ENCODE data around the gene PAF1.
"Not testable (repeated sequence)": the region's sequence is repeated elsewhere in the genome, so short reads cannot be mapped to it uniquely, and the experiment has no call there.

The PAF1 gene

GRCh38 chr19:39379865-39380396, 11.0 kb downstream of the PAF1 start:
- TF ChIP-seq, protein P1, sequence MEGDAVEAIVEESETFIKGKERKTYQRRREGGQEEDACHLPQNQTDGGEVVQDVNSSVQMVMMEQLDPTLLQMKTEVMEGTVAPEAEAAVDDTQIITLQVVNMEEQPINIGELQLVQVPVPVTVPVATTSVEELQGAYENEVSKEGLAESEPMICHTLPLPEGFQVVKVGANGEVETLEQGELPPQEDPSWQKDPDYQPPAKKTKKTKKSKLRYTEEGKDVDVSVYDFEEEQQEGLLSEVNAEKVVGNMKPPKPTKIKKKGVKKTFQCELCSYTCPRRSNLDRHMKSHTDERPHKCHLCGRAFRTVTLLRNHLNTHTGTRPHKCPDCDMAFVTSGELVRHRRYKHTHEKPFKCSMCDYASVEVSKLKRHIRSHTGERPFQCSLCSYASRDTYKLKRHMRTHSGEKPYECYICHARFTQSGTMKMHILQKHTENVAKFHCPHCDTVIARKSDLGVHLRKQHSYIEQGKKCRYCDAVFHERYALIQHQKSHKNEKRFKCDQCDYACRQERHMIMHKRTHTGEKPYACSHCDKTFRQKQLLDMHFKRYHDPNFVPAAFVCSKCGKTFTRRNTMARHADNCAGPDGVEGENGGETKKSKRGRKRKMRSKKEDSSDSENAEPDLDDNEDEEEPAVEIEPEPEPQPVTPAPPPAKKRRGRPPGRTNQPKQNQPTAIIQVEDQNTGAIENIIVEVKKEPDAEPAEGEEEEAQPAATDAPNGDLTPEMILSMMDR (conservative IDR thresholded peaks at IDR 0.05; ENCODE audit: low read depth, low read length): no peak
- no peak overlapping the region for H3K4me3 ChIP-seq (ENCODE audit: low read depth, low read length)
- no peak for DNase-seq (ENCODE audit: low read depth)

- not testable (repeated sequence) for DNase-seq (ENCODE audit: low read depth); H3K4me3 ChIP-seq (ENCODE audit: low read depth, low read length)
Observed at GRCh38 chr19:39379366-39379765, 11.5 kb downstream of the PAF1 start.

GRCh38 chr19:39377373-39378362, 13.2 kb downstream of the PAF1 start:
- TF ChIP-seq, protein P1 (conservative IDR thresholded peaks at IDR 0.05; ENCODE audit: low read depth, low read length): no peak
- no peak overlapping the region for H3K4me3 ChIP-seq (ENCODE audit: low read depth, low read length)
- DNase-seq (ENCODE audit: low read depth): no peak

DNA sequence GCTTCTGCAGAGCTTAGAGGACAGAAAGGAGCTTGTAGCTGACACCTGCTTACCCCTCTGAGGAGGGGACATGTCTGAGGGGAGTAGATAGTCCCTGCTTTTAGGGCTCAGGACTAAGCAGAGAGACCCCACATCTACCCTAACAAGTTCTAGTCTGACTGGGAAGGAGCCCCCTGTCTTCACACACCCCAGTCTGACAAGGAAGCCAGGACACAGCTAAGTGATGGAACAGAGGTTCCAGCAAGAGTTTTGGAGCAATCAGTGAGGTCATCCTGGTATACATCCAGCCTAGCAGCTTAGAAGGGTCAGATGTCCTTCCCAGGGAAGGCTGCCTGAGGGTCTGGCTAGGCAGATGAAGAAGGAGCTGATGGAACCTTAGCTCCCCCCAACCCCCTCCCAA, 15.0 kb downstream of the PAF1 start:
- H3K4me3 ChIP-seq (ENCODE audit: low read depth, low read length): no peak overlapping the region
- no peak for DNase-seq (ENCODE audit: low read depth)
- TF ChIP-seq, protein P1 (conservative IDR thresholded peaks at IDR 0.05; ENCODE audit: low read depth, low read length): no peak

DNA sequence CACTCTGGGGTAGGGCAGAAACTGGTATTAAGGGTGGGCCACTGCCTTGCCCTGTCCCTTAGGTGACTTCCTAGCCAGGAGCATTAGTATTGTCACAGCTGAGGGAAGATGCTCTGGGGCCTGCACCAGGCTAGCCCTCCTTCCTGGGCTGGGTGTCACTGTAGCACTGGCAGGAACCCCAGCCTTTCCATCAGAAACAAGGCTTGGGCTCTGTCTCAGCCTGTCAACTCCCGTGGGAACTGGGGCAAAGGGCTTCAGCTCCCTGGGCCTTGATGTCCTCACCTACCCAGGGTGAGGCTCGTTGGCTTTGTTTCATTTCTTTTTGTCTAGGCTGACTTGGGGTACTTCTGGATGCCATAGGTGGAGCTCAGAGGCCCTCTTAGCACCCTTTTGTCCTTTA, 18.0 kb downstream of the PAF1 start:
- H3K4me3 ChIP-seq (ENCODE audit: low read depth, low read length): no peak overlapping the region
- TF ChIP-seq, protein P1 (conservative IDR thresholded peaks at IDR 0.05; ENCODE audit: low read depth, low read length): no peak
- DNase-seq (ENCODE audit: low read depth): peak; percentile 44

DNA sequence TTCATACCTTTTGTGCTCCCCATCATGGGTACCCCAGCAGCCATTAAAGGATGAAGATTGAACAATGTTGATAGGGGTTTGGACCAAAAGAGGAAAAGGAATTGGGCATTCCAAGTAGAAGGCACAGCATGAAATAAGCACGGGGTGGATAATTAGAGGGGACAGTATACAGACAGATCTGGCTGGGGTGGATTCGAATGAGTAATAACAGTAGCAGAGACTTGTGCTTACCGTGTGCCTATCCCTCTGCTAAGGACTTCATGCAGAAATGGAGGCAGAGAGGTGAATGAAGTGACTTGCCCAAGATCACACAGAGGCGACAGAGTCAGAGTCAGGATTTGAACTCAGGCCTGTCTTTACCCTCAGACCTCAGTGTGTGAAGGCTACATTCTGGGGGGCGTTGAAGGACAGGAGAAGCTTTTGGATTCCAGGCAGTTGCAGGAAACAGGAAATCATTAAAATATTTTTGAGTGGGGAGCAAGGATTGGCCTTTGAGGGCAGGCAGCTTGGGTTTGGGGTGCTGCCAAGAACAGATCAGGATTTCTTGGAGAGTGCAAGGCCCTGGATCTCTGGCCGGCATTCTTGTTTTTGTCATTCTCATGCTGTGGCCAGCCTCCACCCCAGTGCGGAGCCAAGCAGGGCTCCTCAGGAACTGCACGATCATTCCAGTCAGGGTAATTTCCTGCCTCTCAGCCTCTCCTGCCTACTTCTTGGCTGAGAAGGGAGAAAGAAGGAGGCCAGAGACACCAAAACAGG, 18.7 kb downstream of the PAF1 start:
- TF ChIP-seq, protein P1 (conservative IDR thresholded peaks at IDR 0.05; ENCODE audit: low read depth, low read length): peak; percentile 12
- peak; percentile 97 for DNase-seq (ENCODE audit: low read depth)
- no peak overlapping the region for H3K4me3 ChIP-seq (ENCODE audit: low read depth, low read length)

- DNase-seq (ENCODE audit: low read depth): no peak
- TF ChIP-seq, protein P1 (conservative IDR thresholded peaks at IDR 0.05; ENCODE audit: low read depth, low read length): no peak
- H3K4me3 ChIP-seq (ENCODE audit: low read depth, low read length): no peak overlapping the region
Observed at GRCh38 chr19:39370735-39371134, 20.2 kb downstream of the PAF1 start.
